Liver (tissue), 3 donors: Measurements from ENCODE around the gene TPGS1.

Experiments used
- ATF3 ChIP-seq: IDR thresholded peaks from 2 replicates; pipeline ENCODE4 v1.6.1; 2016; ENCODE audit warnings: antibody characterized with exemption
- EGR1 ChIP-seq, 2 donors: IDR thresholded peaks; 2 replicates each; pipeline ENCODE4 v1.6.1; 2016 to 2018; ENCODE audit warnings: antibody characterized with exemption in 2 of 2, low read depth in 2 of 2
- GABPA ChIP-seq, 2 donors: IDR thresholded peaks in 1 of 2; conservative IDR thresholded peaks in 1 of 2; 2 replicates each; pipeline ENCODE4 v1.6.1; 2016; ENCODE audit warnings: antibody characterized with exemption in 2 of 2, mild to moderate bottlenecking in 1 of 2, moderate library complexity in 1 of 2
- HNF4A ChIP-seq, 2 donors: conservative IDR thresholded peaks; 2 replicates each; pipeline ENCODE4 v1.6.1; 2016; ENCODE audit warnings: antibody characterized with exemption in 2 of 2, mild to moderate bottlenecking in 2 of 2
- JUND ChIP-seq, 2 donors: IDR thresholded peaks; 2 replicates each; pipeline ENCODE4 v1.6.1; 2016; ENCODE audit warnings: antibody characterized with exemption in 2 of 2
- MAX ChIP-seq: IDR thresholded peaks from 2 replicates; pipeline ENCODE4 v1.6.1; 2016; ENCODE audit warnings: antibody characterized with exemption
- RAD21 ChIP-seq, 2 donors: IDR thresholded peaks; 2 replicates each; pipeline ENCODE4 v1.6.1; 2016; ENCODE audit warnings: antibody characterized with exemption in 2 of 2, mild to moderate bottlenecking in 2 of 2
- REST ChIP-seq: IDR thresholded peaks from 2 replicates; pipeline ENCODE4 v1.6.1; 2016; ENCODE audit warnings: antibody characterized with exemption, mild to moderate bottlenecking
- SP1 ChIP-seq: IDR thresholded peaks from 2 replicates; pipeline ENCODE4 v1.6.1; 2018; ENCODE audit warnings: antibody characterized with exemption, mild to moderate bottlenecking
- TAF1 ChIP-seq: conservative IDR thresholded peaks from 2 replicates; pipeline ENCODE4 v1.6.1; 2016; ENCODE audit warnings: antibody characterized with exemption, mild to moderate bottlenecking
- ZBTB33 ChIP-seq: IDR thresholded peaks from 2 replicates; pipeline ENCODE4 v1.6.1; 2016; ENCODE audit warnings: antibody characterized with exemption
- TF ChIP-seq, protein P1 (sequence below): fragments of 150-350 bp; IDR thresholded peaks from 2 replicates; pipeline ENCODE4 v1.5.1; 2017; ENCODE audit warnings: improper control_type of control experiment, low read depth, low read length; ENCODE audit not compliant: missing input control
- donor health status: healthy.
- donor health status: healthy.

- TF ChIP-seq, protein P1, sequence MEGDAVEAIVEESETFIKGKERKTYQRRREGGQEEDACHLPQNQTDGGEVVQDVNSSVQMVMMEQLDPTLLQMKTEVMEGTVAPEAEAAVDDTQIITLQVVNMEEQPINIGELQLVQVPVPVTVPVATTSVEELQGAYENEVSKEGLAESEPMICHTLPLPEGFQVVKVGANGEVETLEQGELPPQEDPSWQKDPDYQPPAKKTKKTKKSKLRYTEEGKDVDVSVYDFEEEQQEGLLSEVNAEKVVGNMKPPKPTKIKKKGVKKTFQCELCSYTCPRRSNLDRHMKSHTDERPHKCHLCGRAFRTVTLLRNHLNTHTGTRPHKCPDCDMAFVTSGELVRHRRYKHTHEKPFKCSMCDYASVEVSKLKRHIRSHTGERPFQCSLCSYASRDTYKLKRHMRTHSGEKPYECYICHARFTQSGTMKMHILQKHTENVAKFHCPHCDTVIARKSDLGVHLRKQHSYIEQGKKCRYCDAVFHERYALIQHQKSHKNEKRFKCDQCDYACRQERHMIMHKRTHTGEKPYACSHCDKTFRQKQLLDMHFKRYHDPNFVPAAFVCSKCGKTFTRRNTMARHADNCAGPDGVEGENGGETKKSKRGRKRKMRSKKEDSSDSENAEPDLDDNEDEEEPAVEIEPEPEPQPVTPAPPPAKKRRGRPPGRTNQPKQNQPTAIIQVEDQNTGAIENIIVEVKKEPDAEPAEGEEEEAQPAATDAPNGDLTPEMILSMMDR = no peak
- TF ChIP-seq ZBTB33 = no peak
- no peak for TF ChIP-seq GABPA (IDR thresholded peaks at IDR 0.05 in 1 of 2, conservative IDR thresholded peaks at IDR 0.05 in 1 of 2)
- TF ChIP-seq JUND (IDR thresholded peaks at IDR 0.05) = no peak
- no peak for TF ChIP-seq TAF1
- no peak for TF ChIP-seq SP1
- no peak for TF ChIP-seq HNF4A (conservative IDR thresholded peaks at IDR 0.05)
- no peak for TF ChIP-seq REST
- no peak for TF ChIP-seq MAX
- no peak for TF ChIP-seq RAD21 (IDR thresholded peaks at IDR 0.05)
- no peak for TF ChIP-seq ATF3
- TF ChIP-seq EGR1 (IDR thresholded peaks at IDR 0.05; ENCODE audit: low read depth in 2 of 2) = no peak
Observed at GRCh38 chr19:460877-461720, 46.2 kb upstream of the TPGS1 start, which contains the start of gene SHC2.
